Superior temporal gyrus (tissue), 1 donor: ENCODE measurements around the gene INAFM2.
A peak's percentile ranks its signal among the peaks of the same experiment; 100 is the strongest.

Experiments used
- DNase-seq: peaks from one replicate; pipeline ENCODE4 v3.0.0-alpha.2; 2016; ENCODE audit errors: extremely low spot score

Gene INAFM2

DNA sequence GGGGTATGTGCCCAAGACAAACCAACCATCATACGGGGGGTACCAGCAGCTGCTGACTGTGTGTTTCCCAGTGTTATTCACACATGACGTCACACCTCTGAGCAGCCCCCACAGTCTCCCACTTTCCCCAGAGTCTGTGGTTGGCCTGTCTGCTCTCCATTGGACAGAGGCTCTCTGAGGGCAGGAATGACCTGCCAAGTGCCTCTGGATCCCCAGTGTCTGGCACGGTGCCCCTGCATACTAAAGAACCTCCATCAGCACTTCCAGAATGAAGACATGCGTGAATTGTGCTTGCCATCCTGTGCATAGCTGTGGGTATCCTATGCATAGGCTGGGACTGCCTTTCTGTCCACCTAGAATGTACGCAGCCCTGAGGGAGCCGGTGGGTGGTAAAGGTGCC is 20.7 kb downstream of the INAFM2 start:
- DNase-seq: no peak

DNA sequence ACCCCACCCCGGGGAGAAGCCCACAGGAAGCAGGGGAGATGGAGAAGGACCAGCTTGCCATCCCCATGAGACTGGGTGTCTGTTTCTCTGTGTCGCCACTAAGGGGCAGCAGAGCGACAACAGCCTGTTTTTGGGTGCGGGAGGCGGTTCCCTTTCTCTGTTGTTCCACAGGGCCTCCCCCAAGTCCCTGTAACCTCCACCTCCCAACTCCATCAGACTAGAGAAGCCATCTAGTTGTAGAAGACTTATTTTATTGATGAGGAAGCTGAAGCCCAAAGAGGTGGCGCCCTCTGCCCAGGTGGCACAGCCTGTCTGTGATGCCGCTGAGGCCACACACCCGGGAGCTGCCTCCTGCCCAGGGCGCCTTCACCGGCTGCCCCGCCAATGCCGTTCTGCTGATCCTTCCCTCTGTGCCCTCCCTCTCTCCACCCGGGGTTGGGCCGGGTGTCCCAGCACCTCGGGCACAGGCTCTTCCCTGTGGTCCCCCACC is 21.2 kb downstream of the INAFM2 start:
- DNase-seq: peak; percentile 79

DNA sequence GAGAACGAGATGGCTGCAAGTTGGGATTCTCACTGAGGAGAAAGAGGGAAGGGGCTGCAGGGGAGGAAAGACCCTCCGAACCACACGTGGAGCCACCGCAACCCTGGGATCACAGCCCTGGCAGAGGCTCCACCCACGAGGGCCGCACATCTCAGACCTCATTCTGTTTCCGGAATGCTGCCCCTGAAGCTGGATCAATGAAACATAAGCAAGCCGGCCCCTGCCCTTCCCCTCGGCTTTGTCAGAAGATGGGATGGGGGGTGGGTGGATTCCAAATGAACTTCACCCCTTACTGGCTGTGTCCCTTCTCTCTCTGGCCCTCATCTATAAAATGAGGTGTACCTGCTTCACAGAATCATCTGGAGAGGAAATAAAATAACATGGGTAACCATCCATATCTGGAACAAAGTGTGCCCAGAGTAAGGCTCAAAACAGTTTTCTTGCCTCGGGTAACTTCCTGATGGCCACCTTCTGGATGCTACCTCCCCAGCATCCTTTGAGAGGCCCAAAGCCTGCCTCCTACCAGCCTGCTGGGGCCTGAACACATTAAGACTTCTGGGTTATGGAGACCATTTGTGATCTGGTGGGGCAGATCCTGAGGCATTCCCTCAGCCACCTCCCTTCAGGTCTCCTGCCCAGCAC is 21.9 kb downstream of the INAFM2 start:
- DNase-seq: no peak

DNA sequence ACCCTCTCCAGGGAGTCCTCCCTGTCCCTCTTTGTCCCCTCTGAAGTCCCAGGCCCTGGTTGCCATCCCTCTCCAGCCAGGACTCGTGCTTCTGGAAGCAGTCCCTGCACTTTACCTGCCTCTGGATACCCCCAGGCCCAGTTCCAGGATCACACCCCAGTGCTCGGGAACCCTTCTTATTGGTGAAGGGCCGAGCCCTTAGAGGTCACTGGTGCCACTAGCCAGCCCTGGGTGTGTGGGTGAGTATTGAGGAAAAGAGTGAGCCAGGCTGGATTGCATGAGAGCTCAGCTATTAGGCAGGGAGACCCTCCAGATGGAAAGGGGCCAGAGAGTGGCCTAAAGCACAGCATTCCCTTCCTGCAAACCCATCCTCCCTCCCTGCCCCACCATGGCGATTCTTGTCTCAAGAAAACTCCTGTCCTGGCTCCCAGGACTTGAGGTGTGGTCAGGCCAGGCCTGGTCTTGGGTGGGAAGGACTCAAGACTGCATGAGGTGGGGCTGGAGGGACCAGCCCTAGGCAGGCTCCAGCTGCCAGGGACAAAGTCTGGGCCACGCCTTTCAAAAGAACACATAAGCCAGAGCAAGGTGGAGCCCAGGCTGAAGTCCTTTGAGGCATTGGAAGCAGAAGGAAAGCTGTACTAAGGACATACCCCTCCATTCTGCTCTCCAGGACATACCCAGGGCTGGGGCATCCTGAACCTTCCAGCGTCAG is 22.5 kb downstream of the INAFM2 start:
- DNase-seq: no peak

DNA sequence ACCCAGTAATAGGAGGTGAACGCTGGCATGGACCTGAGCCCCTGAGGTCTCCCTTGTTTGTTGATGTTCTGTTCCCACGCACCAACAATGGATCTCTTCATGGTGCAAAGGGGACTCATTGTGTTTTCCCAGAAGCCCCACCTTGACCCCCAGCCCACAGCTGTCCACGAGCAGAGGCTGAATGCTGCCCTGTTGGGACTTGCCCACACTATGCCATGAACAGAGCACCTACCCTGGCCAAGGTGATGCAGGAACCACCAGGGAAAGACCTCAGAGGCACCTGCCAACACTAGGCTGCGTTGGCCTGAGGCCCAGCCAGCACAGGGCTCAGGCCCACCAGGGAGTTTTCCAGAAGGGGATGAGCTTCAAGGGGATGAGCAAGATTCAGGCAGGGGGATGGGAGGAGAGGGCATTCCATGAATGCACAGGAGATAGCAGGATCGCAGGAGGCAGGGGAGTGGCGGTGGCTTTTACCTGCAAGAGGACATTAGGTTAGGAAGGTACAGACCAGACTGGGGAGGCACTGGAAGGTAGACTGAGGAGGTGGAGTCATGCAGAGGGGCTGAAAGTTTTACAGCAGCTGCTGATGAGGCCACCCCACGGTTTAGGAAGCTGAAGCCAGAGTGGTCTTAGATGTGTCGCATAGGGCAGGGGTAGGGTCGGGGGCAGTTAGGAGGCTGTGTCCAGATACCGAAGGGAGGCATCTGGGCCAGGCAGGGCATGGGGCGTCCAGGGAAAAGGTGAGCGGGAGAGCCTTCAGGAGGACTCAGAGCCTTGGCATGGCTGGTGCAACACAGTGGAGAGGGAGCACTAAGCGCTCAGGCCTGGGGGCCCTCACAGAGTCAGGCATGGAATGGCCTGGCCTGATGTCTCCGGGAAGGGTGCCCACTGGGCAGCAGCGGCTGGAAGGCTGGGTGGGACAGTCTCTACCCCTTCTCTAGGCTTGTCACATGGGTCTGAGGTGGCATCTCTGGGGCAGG is 23.4 kb downstream of the INAFM2 start:
- DNase-seq: no peak

DNA sequence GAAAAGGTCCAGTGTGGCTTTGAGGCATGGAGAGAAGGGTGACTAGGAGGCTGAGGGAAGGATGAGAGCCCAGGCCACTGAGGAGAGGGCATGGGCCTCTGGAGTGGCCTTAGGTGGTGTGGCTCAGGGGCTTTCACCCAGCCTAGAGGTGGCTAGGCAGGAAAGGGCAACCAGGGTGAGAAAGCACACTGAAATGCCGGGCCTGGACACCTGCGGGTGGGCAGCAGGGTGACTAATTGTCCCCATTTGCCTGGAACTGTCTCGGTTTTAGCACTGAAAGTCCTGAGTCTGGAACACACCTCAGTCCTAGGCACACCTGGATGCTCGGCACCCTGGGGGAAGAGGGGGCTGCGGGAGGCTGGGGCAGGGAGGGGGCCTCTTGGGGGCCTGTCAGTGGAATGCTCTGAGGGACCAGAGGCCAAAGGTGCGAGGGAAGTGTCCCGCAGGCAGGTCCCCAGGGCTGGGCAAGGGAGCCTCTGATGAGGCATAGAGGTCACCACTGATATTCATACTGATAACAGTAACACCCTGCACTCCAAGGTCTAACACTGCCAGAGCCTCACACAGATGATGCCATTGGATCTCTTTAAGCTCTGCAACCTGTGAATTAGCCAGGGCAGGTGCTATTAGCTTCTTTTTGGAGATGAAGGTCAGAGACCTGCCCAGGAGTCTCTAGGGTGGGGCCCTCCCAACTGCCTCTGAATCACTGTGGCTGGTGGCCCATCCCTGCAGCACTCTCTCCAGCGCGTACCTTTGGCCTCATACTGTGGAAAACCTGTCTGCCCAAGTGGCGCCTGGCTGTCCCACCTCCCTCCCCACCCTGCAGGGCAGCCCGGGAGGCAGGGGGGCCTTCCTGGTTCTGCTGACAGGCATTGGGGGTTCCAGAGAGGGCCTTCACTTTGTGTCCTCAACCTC is 24.3 kb downstream of the INAFM2 start:
- DNase-seq: no peak

DNA sequence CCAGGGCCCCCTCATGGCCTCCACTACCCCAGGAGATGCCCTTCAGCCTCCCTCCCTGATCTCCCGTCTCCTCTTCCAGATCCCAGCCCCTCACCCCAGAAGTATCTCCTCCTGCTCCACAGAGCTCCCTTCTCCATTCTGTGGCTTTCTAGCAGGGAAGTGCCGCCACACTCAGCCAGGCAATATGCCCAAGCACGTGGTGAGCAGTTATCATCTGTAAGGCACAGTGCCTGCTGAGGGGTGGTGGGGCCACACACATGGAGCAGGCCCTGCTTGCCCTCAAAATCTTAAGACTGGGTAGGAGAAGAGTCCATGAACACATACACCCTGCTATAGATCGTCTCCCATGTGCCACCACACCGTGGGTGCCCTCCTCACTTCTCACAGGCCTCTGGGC is 25.0 kb downstream of the INAFM2 start:
- DNase-seq: no peak

DNA sequence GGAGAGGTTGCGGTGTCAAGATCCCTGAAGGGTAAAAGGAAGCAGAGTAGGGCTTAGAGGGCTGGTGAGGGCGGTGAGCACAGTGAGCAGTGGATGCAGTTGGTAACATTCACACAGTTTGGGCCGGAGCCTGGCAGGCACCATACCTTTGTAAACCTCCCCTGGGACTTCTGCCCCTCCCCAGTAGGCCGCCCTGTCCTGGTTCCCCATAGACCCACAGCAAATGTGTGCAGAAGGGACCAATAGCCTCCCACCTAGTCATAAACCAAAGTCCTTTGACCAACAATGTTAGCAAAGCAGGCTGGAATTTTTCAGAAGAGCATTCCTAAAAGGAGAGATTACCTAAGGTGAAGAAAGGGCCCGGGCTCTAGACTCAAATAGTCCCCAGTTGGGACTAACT is 25.7 kb downstream of the INAFM2 start:
- no peak for DNase-seq

DNA sequence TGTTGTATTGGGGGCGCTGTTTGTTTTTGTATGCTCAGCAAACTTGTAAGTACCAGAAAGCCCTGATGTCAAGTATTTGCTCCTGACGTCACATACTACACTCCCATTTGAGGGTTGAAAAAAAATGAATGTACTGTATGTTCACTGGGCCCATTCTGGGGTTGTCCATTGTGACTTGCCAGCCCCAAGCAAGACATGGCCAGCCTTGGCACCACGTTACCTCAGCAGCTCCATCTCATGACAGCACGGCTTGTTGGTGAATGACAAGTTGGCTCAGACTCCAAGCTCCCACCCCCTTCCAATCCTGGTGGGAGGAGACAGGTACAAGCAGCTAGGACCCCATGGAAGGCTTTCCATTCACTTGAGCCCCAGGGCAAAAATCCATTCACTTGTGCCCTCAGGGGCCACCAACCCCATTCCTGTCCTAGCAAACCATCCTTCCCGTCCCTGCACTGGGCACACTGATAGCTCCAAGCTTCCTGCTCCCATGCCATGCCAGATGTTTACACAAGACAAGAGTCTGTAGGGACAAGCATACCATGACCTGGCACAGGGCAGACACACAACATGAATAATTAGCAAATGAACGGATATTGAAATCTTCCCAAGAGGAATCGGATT is 28.9 kb downstream of the INAFM2 start:
- DNase-seq: no peak

DNA sequence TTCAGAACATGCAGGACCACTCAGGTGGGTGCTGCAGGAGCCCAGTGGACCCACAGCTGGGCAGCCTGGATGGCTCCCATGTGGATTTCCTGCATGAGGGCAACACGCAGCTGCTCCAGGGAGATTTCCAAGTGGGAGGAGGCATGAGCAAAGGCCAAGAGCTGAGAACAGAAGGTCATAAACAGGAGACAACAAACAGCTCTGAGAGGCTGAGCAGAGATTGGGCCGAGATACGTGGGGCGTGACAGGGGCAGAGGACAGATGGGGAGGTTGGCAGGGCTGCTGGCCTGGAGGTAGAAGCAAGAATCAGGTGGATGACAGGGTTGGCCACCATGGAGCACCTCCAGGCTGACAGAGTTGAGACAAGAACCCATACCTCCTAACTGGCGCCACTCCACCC is 30.2 kb downstream of the INAFM2 start:
- no peak for DNase-seq

DNA sequence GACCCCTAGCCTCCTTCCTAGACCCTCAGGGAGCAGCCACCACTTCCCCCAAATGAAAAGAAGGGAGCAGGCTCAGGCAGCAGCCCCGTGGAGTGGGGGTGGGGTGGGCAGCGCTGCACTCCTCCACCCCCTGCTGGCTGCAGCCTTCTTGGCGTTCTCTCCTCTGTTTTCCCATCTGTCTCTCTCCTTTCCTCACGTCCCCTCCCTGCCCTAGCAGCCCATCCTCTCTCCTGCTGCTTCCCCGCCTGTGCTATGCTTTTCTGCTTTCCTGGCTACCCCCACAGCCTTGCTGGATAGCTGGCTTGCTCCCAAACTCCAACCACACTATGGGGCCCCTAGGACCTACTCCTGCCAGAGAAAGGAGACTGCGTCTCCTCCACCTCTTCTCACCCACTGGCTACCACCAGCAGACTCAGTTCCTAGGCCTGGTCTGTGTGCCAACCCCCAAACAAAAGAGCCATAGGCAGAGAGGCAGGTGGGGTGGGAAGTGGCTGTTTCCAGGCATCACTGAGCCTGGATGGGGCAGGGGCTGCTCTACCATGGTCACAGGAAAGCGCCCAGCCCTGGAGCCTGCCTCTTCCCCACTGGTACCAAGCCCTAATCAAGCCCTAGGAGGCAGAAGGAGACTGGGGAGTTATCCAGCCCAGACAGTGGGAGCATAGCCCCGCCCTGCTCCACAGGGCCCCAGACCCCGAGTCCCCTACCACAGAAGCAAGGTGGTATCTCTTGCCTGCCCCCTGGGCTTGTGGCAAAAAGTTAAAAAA is 31.1 kb downstream of the INAFM2 start:
- peak; percentile 48 for DNase-seq

DNA sequence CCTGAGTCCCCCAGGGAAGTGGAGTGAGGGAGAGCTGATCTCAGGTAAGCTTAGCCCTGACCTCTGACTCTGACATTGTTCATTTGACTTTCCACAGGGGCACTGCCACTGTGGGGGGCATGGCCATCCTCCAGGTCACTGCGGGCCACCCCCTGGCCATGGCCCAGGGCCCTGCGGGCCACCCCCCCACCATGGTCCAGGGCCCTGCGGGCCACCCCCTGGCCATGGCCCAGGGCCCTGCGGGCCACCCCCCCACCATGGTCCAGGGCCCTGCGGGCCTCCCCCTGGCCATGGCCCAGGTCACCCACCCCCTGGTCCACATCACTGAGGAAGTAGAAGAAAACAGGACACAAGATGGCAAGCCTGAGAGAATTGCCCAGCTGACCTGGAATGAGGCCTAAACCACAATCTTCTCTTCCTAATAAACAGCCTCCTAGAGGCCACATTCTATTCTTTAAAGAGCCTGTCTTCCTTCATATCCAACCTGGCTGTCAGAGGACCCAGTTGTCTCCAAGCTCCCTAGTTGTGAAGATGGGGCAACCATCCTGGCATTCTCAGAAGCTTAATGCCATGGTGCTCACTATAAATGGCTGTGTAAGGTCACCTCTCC is 32.6 kb downstream of the INAFM2 start:
- DNase-seq: no peak

DNA sequence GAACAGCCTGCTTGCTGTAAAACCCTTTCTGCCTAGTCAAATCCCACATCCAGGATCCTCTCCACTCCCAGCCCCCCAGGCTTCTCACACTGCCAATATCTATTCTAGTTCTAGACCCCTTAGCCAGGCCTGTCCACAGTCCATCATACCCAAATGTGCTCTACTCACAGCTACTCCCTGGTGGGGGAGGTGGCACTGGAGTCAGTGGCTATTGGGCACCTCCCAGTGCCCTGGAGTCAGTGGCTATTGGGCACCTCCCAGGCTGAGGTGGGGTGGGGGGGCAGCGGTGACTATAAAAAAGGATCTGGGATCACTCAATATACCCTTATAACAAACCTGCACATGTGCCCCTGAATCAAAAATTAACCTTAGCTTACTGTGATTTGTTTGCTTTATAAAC is 33.8 kb downstream of the INAFM2 start:
- no peak for DNase-seq

DNA sequence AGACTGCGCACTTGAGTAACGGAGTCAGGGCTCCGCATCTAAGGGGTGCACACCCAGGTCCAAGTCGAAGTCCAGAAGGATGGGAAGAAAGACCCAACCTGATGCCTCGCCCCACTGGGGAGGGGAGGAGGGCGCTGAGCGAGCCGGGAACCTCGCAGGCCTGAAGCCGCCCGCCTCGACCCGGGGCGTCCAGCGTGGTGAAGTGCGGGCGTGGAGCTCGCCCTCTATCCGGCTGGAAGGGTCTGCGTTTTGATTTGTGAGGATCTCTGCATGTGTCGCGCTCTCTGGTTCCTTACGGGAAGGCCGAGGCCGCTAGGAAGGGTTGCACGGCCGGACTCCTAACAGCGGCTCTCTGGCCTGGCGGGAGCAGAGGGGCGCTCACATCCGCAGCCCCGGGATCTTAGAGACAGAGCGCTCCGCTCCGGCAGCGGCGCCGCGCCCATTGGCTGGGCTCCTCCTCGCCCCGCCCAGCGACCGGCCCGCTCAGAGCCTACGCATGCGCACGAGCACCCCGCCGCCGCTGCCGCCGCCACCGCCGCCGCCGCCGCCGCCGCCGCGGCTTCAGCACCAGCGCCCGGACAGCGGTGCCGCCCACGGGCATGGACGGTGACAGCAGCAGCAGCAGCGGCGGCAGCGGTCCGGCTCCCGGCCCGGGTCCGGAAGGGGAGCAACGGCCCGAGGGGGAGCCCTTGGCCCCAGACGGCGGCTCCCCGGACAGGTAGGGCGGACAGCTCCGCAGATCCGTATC is 34.4 kb downstream of the INAFM2 start, which contains the start of gene DISP2:
Gene DISP2 (plus strand): TSS at position 497 of the 748 bp plus-strand sequence. CDS start 103 bp downstream, at position 600.
- DNase-seq: peak; percentile 88

DNA sequence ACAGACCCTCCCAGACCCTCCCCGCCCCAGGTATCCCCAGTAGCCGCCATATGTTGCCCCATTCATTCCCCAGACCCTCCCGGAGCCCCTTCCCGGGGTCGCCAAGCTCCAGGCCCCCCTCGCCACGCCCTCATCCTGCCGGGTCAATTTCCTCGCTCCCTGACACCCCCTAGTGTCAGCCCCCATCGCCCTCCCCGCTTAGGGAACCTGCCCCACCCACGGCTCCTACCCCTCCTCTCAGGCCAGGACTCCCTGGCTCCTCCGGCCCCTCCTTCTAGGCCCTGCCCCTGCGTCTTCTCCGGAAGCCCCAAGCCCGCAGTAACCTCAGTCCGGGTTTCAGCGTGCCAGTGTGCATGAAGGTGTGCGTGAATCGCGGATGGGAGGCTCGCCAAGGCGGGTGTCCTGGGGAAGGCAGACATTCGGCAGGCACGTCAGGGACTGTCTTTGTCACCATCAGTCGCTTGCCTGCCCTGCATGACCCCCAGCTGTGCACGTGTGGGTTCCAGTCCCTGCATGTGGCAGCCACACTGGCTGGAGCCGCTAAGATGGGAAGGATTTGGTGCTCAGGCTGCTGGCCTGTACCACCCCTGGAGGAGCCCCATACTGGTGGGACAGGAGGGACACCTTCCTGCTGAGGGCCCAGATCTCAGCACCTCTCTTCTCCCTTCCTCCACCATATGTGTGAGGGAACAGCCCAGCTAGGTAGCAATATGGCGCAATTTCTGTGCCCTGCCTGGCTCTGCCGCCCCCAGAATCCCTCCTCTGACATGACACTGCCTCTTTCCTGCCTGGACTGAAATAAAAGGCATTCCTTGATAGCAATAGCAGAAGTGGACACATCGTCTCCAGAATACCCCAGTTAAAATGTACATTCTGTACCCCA is 35.2 kb downstream of the INAFM2 start:
- DNase-seq: no peak

DNA sequence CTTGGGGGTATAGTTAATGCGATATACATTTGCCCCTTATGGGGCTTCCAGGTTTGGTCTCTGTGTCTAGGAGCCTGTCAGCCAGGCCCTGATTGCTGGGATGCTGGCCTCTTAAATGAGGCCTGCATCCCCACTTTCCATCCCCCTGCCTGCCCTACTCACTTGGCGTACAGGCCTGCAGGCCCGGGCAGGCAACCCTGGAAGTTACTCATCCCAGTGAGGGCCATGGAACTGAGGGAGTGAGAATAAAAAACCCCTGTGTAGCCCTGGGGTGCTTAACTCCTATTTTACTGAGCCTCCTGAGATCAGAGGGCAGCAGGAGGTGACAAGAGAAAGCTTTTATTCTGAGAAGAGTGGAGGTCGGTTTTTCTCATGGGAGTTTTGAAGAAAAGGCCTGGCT is 36.5 kb downstream of the INAFM2 start:
- DNase-seq: no peak

DNA sequence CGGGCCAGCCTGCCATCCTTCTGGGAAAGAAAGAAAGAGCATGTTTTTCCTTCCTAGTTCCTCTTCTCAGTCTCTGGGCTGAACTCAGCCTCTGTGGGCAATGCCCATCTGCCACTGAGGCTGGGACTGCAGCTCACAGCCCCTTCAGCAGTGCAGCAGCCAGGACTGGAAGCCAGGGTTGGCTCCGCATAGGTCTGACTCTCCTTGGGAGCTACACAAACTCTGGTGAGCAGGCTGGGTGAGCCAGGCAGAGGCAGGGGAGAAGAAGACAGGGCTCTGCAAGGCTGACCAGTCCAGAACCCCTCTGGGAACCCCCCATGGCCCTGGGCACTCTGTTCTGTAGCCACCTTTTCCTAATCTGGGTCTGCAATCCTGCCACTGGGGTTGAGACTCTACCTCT is 38.1 kb downstream of the INAFM2 start:
- no peak for DNase-seq

DNA sequence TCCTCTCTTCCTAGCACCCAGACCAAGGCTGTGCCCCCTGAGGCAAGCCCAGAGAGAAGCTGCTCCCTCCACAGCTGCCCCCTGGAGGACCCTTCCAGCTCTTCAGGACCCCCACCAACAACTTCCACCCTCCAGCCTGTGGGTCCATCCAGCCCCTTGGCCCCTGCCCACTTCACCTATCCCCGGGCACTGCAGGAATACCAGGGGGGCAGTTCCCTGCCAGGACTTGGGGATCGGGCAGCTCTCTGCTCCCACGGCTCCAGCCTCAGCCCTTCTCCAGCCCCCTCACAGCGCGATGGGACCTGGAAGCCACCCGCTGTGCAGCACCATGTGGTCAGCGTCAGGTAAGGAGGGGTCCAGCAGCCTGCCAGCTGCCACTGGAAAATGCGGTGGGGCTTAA is 40.1 kb downstream of the INAFM2 start:
- no peak for DNase-seq
